ENCODE results near the gene SLC43A1.

SLC43A1 gene

DNA sequence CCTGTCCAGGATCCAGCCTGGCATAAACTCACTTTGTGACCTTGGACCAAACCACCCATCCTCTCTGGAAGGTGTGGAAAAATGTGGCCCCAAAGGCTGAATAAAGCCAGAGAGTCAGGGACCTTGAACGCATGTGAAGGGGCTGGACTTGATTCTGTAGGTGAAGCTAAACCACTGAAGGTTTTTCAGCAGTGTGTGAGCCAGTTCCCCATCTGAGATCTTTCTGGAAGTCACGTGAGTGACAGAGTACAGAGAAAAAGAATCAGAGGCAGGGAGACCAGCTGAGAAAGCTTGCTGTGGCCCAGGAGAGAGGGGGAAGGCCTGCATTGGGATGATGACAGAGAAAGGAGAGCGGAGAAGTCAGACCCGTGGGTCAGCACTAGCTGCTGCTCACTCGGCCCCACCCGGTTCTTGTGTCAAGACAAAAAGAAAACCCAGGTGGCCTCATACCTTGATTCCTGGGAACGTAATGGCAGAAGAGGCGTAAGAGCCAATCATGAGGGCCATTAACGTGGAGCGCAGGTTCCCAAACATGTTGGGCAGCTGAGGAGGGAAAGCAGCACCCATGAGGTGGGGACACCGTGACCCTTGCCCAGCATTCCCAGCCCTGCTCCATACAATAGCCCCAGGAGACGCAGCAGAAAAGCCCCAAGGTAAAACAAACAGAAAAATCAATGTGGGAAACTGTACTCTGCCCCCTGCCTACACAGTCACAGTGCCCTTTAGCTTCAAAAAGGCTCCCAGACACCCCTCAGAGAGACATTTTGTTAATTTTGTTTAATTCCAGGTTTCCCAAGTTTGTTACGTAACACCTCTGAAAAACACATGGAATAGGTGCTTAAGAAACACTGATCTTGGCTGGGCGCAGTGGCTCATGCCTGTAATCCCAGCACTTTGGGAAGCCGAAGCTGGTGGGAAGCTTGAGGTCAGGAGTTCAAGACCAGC lies 17.9 kb downstream of the SLC43A1 start:
- Histone ChIP-seq H3K4me1 (peaks cover 2% of the 10 kb centered on the region), H3K36me3 (ENCODE audit: control insufficient read depth, insufficient read depth, low read length) (no peaks in the 10 kb centered on the region), H3K4me2 (ENCODE audit: low read length) (no peak overlapping the region), H2AFZ (no peak overlapping the region), H3K79me2 (no peaks in the 10 kb centered on the region), H3K27ac (no peak overlapping the region), H3K9ac (no peak overlapping the region), H3K9me3 (ENCODE audit: control insufficient read depth, low read length) (no peaks in the 10 kb centered on the region), H3K27me3 (ENCODE audit: control insufficient read depth, insufficient read depth, low read length) (no peaks in the 10 kb centered on the region), H3K4me3 (ENCODE audit: low read depth, low read length) (no peak overlapping the region)
- TF ChIP-seq, protein P1, sequence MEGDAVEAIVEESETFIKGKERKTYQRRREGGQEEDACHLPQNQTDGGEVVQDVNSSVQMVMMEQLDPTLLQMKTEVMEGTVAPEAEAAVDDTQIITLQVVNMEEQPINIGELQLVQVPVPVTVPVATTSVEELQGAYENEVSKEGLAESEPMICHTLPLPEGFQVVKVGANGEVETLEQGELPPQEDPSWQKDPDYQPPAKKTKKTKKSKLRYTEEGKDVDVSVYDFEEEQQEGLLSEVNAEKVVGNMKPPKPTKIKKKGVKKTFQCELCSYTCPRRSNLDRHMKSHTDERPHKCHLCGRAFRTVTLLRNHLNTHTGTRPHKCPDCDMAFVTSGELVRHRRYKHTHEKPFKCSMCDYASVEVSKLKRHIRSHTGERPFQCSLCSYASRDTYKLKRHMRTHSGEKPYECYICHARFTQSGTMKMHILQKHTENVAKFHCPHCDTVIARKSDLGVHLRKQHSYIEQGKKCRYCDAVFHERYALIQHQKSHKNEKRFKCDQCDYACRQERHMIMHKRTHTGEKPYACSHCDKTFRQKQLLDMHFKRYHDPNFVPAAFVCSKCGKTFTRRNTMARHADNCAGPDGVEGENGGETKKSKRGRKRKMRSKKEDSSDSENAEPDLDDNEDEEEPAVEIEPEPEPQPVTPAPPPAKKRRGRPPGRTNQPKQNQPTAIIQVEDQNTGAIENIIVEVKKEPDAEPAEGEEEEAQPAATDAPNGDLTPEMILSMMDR (IDR thresholded peaks at IDR 0.05), result no peak

DNA sequence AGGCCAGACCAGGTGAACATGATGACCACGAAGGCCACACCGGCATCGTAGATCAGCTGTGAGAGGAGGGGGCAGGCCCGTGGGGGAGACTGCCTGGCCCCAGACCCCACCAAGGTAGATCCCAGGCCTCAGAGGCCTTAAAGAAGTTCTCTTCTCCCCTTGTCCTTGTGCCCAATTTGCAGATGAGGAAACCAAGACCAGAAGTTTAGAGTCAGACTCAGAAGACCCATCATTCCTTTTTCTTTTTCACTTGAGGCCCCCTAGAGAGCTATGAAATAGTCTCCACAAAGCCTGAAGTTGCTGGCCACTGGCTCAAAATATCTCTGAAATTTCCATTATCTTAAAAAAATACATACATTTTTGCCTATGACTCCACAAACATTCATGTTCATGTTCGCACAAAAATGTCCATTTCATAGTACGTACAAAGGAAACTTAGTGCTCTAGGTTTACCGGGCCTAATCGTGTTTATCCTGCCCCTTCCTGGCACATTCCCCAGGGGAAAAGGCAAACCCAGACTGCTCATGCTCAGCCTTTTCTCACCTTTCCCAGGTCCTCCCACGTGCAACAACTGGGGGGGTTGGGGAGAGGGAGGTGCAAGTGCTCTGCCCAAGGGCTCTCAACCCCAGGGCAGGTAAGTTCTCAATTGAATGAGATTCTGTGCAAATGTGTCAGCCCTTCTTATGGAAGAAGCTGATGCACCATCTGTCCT lies 19.2 kb downstream of the SLC43A1 start:
- Histone ChIP-seq H3K4me3 (ENCODE audit: low read depth, low read length) (no peak overlapping the region), H3K27ac (no peak overlapping the region), H3K4me2 (ENCODE audit: low read length) (no peak overlapping the region), H3K9me3 (ENCODE audit: control insufficient read depth, low read length) (no peaks in the 10 kb centered on the region), H3K27me3 (ENCODE audit: control insufficient read depth, insufficient read depth, low read length) (no peaks in the 10 kb centered on the region), H3K4me1 (peaks cover 2% of the 10 kb centered on the region), H3K9ac (no peak overlapping the region), H3K79me2 (no peaks in the 10 kb centered on the region), H2AFZ (no peak overlapping the region), H3K36me3 (ENCODE audit: control insufficient read depth, insufficient read depth, low read length) (no peaks in the 10 kb centered on the region)
- TF ChIP-seq, protein P1 (IDR thresholded peaks at IDR 0.05), result no peak

DNA sequence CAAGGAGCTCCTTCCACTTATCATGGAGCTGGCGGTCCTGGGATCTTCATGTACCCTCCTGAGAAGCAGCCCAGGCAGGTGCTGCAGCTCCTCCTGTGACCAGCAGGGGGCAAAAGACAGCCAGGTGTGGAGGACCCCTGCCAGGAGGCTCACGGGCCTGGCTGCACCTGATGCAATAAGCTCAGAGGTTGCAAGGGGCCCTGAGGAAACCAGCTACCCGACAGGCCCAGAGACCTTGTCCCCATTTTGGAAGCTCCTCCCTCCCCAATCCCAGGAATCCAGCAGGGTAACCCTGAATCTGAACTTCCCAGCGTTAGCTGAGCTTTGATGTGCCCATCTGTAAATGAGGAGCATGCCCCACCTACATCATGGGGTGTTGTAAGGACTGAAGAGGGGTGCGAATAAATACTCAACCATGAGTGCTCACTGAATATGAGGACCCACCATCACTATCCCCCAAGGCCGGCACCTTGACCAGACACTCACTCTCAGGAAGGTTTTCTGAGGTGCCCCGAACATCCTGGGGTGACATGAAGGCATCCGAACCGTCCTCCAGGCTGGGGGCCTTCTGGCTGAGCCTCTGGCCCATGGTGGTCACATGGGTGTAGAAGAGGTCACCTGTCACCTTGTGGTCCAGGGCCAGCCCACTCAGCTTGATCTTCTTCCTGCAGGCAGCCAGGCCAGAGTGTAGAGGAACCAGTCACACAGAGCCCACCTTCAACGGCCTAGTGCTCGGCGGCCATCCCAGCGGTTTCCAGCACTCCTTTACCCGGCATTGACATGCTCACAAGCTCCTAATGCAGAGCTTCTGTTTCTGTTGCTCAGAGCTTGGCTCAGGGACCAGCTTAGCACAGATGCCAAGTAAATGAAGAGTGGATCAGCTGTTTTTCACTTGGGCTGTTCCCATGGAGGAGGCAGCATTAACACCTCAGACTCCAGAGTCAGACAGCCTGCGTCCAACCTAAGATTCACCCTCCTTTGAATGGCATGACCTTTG lies 21.7 kb downstream of the SLC43A1 start:
- Histone ChIP-seq H2AFZ (no peak overlapping the region), H3K27ac (no peak overlapping the region), H3K4me1 (no peaks in the 10 kb centered on the region), H3K4me3 (ENCODE audit: low read depth, low read length) (no peak overlapping the region), H3K79me2 (no peaks in the 10 kb centered on the region), H3K9ac (no peak overlapping the region), H3K36me3 (ENCODE audit: control insufficient read depth, insufficient read depth, low read length) (no peaks in the 10 kb centered on the region), H3K4me2 (ENCODE audit: low read length) (no peak overlapping the region), H3K27me3 (ENCODE audit: control insufficient read depth, insufficient read depth, low read length) (no peaks in the 10 kb centered on the region), H3K9me3 (ENCODE audit: control insufficient read depth, low read length) (no peaks in the 10 kb centered on the region)
- TF ChIP-seq, protein P1 (IDR thresholded peaks at IDR 0.05), result peak; percentile 66

DNA sequence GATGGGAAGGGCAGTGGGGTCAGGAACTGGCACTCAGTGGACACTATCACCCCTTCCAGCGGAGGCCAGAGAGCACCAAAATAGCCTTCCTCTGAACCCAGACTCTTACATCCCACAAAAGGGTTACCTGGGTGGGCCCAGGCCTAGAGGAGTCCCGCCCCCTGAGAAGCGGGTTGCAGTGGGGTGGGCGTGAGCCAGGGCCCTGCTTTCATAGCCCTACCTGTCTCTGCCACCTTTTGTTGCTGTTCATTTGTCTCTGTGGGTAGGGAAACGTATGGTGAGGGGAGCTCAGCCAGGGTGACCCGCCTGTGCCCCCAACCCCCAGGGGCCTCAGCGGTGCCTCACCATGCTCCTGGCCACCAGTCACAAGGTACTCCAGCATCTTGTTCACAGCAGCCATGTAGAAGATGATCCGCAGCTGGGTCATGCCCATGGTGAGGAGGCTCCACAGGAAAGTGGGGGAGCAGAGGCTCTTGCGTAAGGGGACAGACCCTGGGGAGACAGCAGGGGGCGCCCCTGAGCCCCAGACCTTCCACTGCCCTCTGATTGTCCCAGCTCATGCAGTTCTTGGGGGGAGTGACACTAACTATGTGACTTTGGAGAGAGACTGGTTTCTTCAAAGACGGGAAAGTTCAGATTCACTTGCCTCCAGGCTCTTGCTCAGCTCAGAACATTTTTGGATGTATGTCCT lies 24.0 kb downstream of the SLC43A1 start:
- TF ChIP-seq, protein P1 (IDR thresholded peaks at IDR 0.05), result no peak

More for the DNA sequence above, 24.0 kb downstream of the SLC43A1 start:
- no peak overlapping the region for H3K9ac ChIP-seq
- H3K27ac ChIP-seq, result no peak overlapping the region
- H3K27me3 ChIP-seq (ENCODE audit: control insufficient read depth, insufficient read depth, low read length), result no peaks in the 10 kb centered on the region
- H3K4me1 ChIP-seq, result no peaks in the 10 kb centered on the region
- H3K79me2 ChIP-seq, result no peaks in the 10 kb centered on the region
- no peak overlapping the region for H2AFZ ChIP-seq
- no peak overlapping the region for H3K4me3 ChIP-seq (ENCODE audit: low read depth, low read length)
- H3K36me3 ChIP-seq (ENCODE audit: control insufficient read depth, insufficient read depth, low read length), result no peaks in the 10 kb centered on the region
- H3K4me2 ChIP-seq (ENCODE audit: low read length), result no peak overlapping the region
- H3K9me3 ChIP-seq (ENCODE audit: control insufficient read depth, low read length), result no peaks in the 10 kb centered on the region

All from parathyroid adenoma (tissue), 2 donors.